Measurements from ENCODE around the gene CACHD1.

The CACHD1 gene

DNA sequence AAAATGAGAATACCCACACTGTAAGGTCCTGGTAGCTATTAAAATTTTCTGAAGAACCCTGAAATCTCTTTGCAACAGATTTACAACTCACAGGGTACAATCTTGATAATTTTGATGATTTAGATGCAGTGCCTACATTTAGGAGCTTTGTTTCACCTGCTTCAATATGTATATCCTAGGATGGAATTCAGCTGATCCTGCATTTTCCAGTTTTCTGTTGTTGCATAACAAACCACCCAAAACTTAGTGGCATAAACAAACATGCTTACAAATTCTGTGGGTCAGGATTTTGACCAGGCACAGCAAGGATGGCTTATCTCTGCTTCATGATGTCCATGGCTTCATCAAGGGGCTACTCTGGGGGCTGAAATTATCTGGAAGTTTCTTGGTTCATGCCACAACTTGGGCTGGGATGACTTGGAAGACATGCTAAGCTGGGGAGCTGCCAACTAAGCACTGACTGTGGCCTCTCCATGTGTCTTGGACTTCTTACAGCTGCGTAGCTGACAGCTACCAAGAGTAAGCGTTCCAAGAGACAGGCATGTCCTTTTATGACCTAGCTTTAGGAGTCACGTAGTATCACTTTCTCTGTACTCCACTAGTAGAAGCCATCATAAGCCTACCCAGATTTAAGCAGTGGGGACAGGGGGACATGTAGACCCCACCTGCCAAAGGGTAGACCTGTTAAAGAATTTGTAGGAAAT is 108.5 kb downstream of the CACHD1 start:
- no peak overlapping the region for H3K4me3 Mint-ChIP-seq
- H3K27ac Mint-ChIP-seq = no peak overlapping the region
- no peak for DNase-seq
- H3K4me1 Mint-ChIP-seq = no peaks in the 10 kb centered on the region
- no peak for ATAC-seq
- H3K36me3 Mint-ChIP-seq (ENCODE audit: low read depth) = no peaks in the 10 kb centered on the region
- no peaks in the 10 kb centered on the region for H3K27me3 Mint-ChIP-seq
- H3K9me3 Mint-ChIP-seq = no peaks in the 10 kb centered on the region

DNA sequence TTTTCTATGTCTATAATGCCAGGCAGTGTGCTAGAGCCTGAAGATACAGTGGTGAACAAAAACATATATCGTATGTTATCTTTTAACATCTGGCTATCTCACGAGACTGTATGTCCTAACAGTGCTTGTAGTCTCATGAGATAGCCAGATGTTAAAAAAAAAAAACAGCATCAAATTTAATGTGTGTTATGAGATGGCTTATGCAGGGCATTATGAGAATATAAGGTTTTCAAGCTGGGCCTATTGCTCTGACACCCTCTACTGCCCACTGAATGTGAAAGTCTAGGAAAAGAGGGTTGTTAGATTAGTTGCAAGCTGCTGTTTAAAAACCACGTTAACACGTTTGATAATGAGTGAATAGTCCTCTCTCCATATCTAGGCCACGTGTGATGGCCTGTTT is 109.8 kb downstream of the CACHD1 start:
- no peak for ATAC-seq
- Mint-ChIP-seq H3K4me3 (no peak overlapping the region), H3K9me3 (no peaks in the 10 kb centered on the region), H3K4me1 (no peaks in the 10 kb centered on the region), H3K27me3 (no peaks in the 10 kb centered on the region), H3K27ac (no peak overlapping the region), H3K36me3 (ENCODE audit: low read depth) (no peaks in the 10 kb centered on the region)
- DNase-seq = no peak

DNA sequence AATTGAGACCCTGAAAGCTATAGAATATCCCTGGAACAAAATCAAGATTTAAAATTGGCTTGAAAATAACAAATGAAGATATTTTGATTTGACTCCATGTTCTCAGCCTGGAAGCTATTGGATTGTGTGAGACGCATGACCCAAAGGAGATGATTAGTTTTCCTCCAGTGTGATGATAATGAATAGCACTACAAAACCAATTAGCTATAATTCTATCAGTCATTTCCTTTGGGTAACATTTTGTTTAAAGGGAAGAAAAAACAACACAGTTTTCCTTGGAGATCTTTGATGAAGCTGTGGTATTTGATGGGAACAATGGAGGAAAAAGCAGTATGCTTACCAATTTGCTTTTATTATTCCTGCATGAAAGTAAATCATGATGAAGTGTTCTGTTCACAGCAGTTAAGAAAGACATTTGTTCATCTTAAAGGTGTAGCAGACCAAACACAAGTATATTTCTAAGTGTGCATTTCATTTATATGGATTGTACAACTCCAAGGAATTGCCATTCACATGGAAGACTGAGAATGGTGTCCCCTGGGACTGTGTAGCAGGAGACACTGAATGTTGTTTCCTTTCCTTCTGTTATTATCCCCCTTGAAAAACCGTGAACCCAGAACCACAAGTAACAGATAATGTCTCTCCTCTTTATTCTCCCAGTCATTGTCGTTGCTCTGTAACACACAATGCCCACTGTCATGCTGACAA is 111.4 kb downstream of the CACHD1 start:
- no peak for DNase-seq
- ATAC-seq = no peak
- Mint-ChIP-seq H3K27me3 (no peaks in the 10 kb centered on the region), H3K27ac (no peak overlapping the region), H3K36me3 (ENCODE audit: low read depth) (no peaks in the 10 kb centered on the region), H3K4me3 (no peak overlapping the region), H3K9me3 (no peaks in the 10 kb centered on the region), H3K4me1 (no peaks in the 10 kb centered on the region)

DNA sequence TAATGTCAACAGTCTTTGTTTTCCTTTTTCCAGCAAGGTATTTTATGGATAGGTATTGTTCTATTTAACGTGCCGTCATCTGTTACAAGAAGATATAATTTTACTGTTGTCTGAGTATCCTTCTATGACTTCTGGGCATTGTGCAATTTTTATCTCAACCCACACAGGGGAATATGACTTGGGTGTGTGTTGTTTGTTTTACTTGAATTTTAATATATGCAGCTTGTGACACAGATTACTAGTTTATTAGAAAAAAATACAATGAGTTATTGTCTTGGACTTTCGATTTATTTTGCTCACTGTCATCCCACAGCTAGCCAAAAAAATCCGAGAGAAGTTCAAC is 111.9 kb downstream of the CACHD1 start:
- ATAC-seq (no peak), DNase-seq (no peak)
- Mint-ChIP-seq H3K36me3 (ENCODE audit: low read depth) (no peaks in the 10 kb centered on the region), H3K9me3 (no peaks in the 10 kb centered on the region), H3K4me1 (no peaks in the 10 kb centered on the region), H3K4me3 (no peak overlapping the region), H3K27me3 (no peaks in the 10 kb centered on the region), H3K27ac (no peak overlapping the region)

DNA sequence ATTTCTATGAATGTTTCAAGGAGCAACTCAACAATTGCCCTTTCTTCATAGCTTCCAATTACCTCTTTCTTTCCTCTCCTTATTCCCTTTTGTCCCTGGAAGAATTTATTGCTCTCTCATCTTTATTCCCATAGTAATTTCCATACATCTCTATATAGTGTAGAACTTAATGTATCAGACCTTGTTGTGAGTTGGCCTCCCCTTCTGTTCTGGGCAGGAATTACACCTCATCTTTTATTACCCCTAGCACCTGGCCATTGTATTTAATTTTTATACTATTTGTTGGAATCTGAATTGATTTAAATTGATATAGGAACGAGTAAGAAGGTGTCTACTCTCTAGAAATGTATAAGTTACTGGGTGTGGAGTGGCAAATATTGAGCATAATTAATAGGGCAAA is 114.5 kb downstream of the CACHD1 start:
- H3K9me3 Mint-ChIP-seq = no peaks in the 10 kb centered on the region
- ATAC-seq (no peak), DNase-seq (no peak)
- no peaks in the 10 kb centered on the region for H3K4me1 Mint-ChIP-seq
- no peak overlapping the region for H3K27ac Mint-ChIP-seq
- H3K4me3 Mint-ChIP-seq = no peak overlapping the region
- no peaks in the 10 kb centered on the region for H3K27me3 Mint-ChIP-seq
- no peaks in the 10 kb centered on the region for H3K36me3 Mint-ChIP-seq (ENCODE audit: low read depth)

DNA sequence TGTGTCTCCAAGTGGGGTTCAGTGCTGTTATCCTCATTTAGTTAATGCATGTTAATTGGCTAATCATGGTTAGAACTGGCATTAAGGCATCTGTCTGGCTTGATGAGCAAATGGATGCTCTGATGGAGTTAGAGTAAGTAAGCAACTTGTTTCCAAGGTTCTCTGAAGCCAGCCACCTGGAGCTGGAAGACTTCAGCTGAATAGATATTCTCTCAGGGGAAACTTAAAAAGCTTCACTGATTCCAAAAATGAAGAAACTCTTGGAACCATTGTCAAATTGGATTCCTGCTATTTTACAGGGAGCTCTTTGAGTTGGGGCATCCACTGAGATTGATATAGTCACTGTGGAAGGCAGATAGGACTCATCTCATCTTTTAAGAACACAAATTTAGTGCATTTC is 118.9 kb downstream of the CACHD1 start:
- Mint-ChIP-seq H3K9me3 (no peaks in the 10 kb centered on the region), H3K4me1 (no peaks in the 10 kb centered on the region), H3K27me3 (no peaks in the 10 kb centered on the region), H3K4me3 (no peak overlapping the region), H3K36me3 (ENCODE audit: low read depth) (no peaks in the 10 kb centered on the region), H3K27ac (no peak overlapping the region)
- DNase-seq (no peak), ATAC-seq (no peak)

DNA sequence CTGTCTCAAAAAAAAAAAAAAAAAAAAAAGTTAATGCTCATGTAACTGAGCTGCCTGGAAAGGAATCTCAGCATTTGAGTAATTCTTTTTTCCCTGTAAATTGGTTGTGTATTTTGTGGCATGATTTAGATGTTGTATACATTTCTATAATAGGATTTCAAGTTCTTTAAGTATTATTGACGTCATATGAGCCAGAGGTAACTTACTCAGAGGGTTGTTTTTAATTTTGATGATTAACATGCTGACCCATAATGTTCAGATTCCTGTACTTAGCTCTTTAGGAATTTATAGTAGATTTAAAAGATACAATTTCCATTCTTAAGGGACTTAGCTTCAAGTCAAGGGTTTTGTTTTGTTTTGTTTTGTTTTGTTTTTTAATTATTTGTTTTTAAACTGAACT is 120.4 kb downstream of the CACHD1 start:
- no peak overlapping the region for H3K4me3 Mint-ChIP-seq

DNA sequence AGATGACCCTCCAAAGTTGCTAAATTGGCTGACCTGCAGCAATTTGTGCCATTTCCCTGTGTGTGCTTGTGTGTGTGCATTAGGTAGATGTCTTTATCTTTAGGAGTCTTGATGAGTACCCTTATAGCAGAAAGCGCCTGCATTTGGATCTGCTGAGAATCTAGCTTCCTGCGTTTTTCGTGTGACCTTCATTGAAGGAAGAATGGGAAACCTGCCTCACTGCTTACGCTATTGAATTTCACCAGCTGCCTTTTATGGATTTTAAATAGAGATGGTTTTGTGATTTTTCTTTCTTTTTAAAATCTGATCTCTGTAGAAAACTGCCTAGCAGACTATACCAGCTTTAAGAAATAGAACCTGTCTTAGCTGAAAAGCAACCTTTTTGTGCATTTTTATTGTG is 124.5 kb downstream of the CACHD1 start:
- no peak overlapping the region for H3K27ac Mint-ChIP-seq
- DNase-seq (no peak), ATAC-seq (no peak)
- no peaks in the 10 kb centered on the region for H3K4me1 Mint-ChIP-seq
- H3K4me3 Mint-ChIP-seq = no peak overlapping the region
- no peaks in the 10 kb centered on the region for H3K36me3 Mint-ChIP-seq (ENCODE audit: low read depth)
- no peaks in the 10 kb centered on the region for H3K9me3 Mint-ChIP-seq
- no peaks in the 10 kb centered on the region for H3K27me3 Mint-ChIP-seq

More for the DNA sequence above, 120.4 kb downstream of the CACHD1 start:
- Mint-ChIP-seq H3K27ac (no peak overlapping the region), H3K36me3 (ENCODE audit: low read depth) (no peaks in the 10 kb centered on the region), H3K27me3 (no peaks in the 10 kb centered on the region), H3K4me1 (no peaks in the 10 kb centered on the region), H3K9me3 (no peaks in the 10 kb centered on the region)
- DNase-seq (no peak), ATAC-seq (no peak)

DNA sequence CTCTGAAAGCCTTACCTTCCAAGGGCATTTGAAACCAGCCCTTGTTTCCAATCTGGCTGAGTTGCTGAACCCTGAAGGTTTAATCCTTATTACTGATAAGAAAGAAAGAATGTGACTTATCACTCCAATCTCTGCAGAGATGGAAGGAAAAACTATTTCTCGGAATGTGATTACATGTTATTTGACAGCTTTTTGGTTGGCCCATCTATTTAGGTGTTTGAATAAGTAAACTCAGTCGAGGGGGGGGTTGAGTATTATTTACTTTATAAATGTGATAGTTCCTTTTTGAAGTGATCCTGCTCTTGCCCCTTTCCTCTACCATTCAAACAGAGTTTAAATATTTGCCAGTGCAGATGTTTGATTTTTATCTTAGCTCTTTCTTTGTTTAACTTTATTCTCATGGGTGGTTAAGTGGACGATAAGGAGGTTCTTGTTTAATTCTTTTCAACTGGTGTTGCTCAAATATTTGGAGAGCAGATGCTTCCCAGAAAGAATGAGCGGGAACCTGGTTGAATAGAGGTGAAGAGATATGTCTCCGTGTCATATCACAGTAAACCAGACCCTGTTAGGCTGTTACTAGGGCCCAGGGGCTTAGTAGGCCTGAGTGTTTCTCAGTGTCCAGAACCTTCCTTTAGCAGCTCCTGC is 126.1 kb downstream of the CACHD1 start:
- no peak for ATAC-seq
- no peaks in the 10 kb centered on the region for H3K4me1 Mint-ChIP-seq
- DNase-seq = no peak
- H3K27me3 Mint-ChIP-seq = no peaks in the 10 kb centered on the region
- H3K9me3 Mint-ChIP-seq = no peaks in the 10 kb centered on the region
- H3K27ac Mint-ChIP-seq = no peak overlapping the region
- no peaks in the 10 kb centered on the region for H3K36me3 Mint-ChIP-seq (ENCODE audit: low read depth)
- H3K4me3 Mint-ChIP-seq = no peak overlapping the region

DNA sequence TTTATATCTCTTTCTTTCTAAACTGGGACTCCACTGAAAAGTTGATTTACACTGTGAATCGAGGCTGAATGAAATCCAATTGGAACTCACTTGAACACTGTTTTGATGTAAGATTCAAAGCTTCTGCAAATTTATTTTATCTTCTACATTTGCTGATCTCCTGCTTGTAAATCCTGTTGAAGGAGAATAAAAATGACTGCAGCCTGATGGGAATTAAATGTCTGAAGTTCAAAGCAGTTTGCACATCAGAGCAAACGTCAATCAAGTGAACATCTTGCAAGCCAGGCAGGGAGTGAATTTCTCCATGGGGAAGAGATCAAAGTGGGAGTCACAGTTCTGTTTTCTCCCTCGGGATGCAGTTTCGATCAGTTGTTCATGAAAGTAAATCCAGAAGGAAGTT is 127.2 kb downstream of the CACHD1 start:
- DNase-seq = no peak
- Mint-ChIP-seq H3K4me1 (no peaks in the 10 kb centered on the region), H3K36me3 (ENCODE audit: low read depth) (no peaks in the 10 kb centered on the region), H3K27me3 (no peaks in the 10 kb centered on the region), H3K9me3 (no peaks in the 10 kb centered on the region), H3K27ac (no peak overlapping the region), H3K4me3 (no peak overlapping the region)
- ATAC-seq = no peak

DNA sequence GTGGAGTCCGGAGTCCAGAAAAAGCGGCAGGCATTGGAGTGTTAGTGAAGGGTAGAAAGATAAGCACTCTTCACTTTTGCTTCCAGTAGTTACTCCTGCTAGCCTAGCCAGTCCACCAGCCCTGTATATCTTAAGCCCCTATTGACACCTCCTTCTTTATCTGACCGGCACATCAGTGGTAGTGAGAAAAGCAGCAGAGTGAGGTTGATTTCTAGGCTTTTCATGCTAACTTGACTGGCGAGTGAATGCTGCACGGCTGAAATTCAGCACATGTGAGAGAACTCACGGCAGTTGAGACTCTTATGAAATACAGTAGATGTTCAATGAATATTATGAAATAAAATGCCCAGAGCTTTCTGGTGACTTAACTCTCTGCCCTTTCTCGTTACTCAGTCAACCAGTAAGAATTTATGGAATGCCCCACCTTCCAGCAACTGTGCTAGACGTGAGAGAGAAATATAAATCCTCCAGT is 128.2 kb downstream of the CACHD1 start:
- Mint-ChIP-seq H3K4me1 (no peaks in the 10 kb centered on the region), H3K27ac (no peak overlapping the region), H3K36me3 (ENCODE audit: low read depth) (no peaks in the 10 kb centered on the region), H3K9me3 (no peaks in the 10 kb centered on the region), H3K4me3 (no peak overlapping the region), H3K27me3 (no peaks in the 10 kb centered on the region)
- no peak for DNase-seq
- no peak for ATAC-seq

DNA sequence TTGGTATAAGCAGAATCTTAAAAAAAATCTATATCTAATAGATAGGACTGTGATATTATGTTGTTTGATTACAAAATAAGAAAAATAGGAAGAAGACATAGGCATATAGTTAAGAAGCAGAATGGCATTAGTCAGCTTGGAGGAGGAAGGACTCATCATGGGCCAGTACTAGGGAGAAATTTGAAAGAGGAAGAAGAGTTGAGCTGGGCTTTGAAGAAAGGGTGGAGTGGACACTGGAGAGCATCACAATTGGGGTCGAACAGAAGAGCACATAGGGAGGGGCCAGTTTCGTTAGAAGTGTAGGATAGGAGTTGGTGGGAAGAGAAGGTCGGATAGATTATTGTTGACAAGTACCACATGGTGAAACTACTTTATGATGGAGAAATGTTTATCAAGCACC is 129.3 kb downstream of the CACHD1 start:
- ATAC-seq = no peak
- DNase-seq = no peak
- no peak overlapping the region for H3K27ac Mint-ChIP-seq
- no peak overlapping the region for H3K4me3 Mint-ChIP-seq
- no peaks in the 10 kb centered on the region for H3K36me3 Mint-ChIP-seq (ENCODE audit: low read depth)
- H3K9me3 Mint-ChIP-seq = no peaks in the 10 kb centered on the region
- no peaks in the 10 kb centered on the region for H3K4me1 Mint-ChIP-seq
- H3K27me3 Mint-ChIP-seq = no peaks in the 10 kb centered on the region

DNA sequence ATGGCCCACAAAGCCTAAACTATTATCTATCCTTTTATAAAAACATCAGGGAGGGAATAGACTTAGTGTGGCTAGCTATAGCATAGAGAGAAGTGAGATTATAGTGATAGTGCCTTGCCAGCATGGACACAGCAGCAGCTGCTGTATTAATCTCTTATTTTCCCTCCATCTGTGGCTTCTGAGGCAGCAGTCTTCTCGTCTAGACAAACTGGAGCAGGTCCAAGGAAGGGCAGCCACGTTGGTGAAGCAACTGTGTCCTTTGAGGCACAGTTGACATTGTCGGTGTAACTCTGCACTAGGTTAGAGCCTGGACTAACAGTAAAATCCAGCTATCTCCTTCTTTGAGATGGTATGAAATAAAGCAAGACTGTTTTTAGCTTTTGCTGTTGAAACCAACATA is 131.3 kb downstream of the CACHD1 start:
- Mint-ChIP-seq H3K9me3 (no peaks in the 10 kb centered on the region), H3K36me3 (ENCODE audit: low read depth) (no peaks in the 10 kb centered on the region), H3K4me1 (no peaks in the 10 kb centered on the region), H3K27me3 (no peaks in the 10 kb centered on the region), H3K27ac (no peak overlapping the region), H3K4me3 (no peak overlapping the region)
- ATAC-seq (no peak), DNase-seq (no peak)

DNA sequence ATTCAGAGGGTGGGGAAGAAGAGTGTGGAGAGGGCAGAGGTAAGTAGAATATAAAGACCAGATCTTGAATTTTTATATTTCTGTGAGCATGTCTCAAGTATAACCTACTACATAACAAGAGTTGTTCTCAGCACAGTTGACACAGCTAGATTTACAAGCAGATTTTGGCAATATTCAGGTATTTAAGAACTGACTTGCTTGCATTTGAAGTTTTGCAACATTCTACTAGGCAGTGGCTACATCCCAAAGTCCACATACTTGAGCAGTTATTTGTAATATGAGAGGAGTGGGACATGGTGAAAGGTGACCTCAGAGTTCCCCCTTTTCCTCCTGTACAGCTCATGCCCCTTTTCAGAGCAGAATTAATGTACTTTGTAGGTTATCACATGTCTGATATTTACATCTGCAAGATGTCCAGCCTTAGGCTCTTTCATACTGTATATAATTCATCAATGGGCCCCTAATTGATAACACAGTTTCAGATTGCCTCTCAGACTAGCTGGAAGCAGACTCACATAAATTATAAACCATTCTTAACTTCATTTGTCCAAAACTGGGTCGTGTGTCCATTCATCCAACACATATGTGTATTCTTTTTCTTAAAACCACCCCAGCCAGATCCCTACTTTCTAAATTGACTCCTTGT is 138.2 kb downstream of the CACHD1 start:
- Mint-ChIP-seq H3K4me1 (no peaks in the 10 kb centered on the region), H3K27me3 (no peaks in the 10 kb centered on the region), H3K9me3 (peaks cover 15% of the 10 kb centered on the region), H3K36me3 (ENCODE audit: low read depth) (peaks cover 7% of the 10 kb centered on the region), H3K27ac (no peak overlapping the region), H3K4me3 (no peak overlapping the region)
- ATAC-seq (no peak), DNase-seq (no peak)

DNA sequence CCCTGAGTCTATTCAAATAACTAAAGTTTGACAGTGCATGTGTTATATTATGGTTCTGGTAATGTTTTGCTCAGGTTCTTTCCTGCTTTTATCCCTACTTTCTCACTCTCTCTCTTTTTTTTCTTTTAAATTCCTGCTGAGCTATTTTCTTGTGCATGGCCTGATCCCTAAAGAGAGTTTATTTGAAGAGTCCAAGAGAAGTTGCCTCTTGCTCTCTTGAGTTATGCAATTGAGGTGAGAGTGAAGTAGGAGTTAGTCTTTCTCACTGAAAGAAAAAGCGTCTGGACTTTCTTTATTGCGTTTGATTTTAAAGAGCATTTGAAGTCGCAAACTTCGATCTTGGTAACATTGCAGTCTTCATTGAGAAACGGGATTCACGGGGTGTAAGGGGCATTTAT is 138.7 kb downstream of the CACHD1 start:
- Mint-ChIP-seq H3K27me3 (no peaks in the 10 kb centered on the region), H3K27ac (no peak overlapping the region), H3K9me3 (peaks cover 15% of the 10 kb centered on the region), H3K36me3 (ENCODE audit: low read depth) (peaks cover 7% of the 10 kb centered on the region), H3K4me3 (no peak overlapping the region), H3K4me1 (no peaks in the 10 kb centered on the region)
- no peak for ATAC-seq
- no peak for DNase-seq

Data from activated naive CD8-positive, alpha-beta T cell treated with anti-CD3 and anti-CD28 coated beads, Interleukin-2, amount 50 U/mL, for 24 hours (primary cell).